H1 (cell line): Measurements from ENCODE around the gene CGGBP1. TPM values are rescaled to one million over a fixed set of nuclear protein-coding genes. Genes with fewer than 3 reads are reported as not detected.

ENCODE experiments used
- CTCF ChIA-PET: fragments of 300-600 bp; sonication (Branson Sonifier 250); formaldehyde crosslinking; loops from one replicate; lab custom pipeline; 2021; ENCODE audit not compliant: partially characterized antibody; lab: Charles Lee
- POLR2A ChIA-PET: fragments of 300-600 bp; sonication (Branson Sonifier 250); formaldehyde crosslinking; loops from one replicate; lab custom pipeline; 2021; ENCODE audit warnings: inconsistent platforms; ENCODE audit not compliant: partially characterized antibody; lab: Charles Lee
- DNase-seq, 2 experiments: peaks; one replicate each; pipeline versions ENCODE4 v3.0.0 to v3.0.0-alpha.2; 2010 to 2022; ENCODE audit warnings: low spot score in 2 of 2, low read depth in 1 of 2, mixed read lengths in 1 of 2
- FAIRE-seq: peaks from 2 replicates; lab custom pipeline; 2011; peaks lifted over from hg19 to GRCh38; lab: Jason Lieb, UNC
- H2AFZ ChIP-seq: 2 replicates; pipeline ENCODE4 v1.8.1; 2012; ENCODE audit warnings: low read length, inconsistent platforms
- H2AK5ac ChIP-seq: 2 replicates; pipeline ENCODE4 v1.6.1; 2013; ENCODE audit warnings: low read depth, low read length
- H2BK120ac ChIP-seq: replicated peaks from 2 replicates; pipeline ENCODE3; 2013; ENCODE audit warnings: low read depth, low read length, inconsistent platforms
- H2BK12ac ChIP-seq: 2 replicates; pipeline ENCODE4 v1.6.1; 2013; ENCODE audit warnings: low read depth, low read length
- H2BK15ac ChIP-seq: 2 replicates; pipeline ENCODE4 v1.6.1; 2013; ENCODE audit warnings: low read length
- H2BK20ac ChIP-seq: 2 replicates; pipeline ENCODE4 v1.6.1; 2013; ENCODE audit warnings: low read length
- H2BK5ac ChIP-seq: 2 replicates; pipeline ENCODE4 v1.6.1; 2013; ENCODE audit warnings: low read depth, low read length
- H3K14ac ChIP-seq: 2 replicates; pipeline ENCODE4 v1.6.1; 2013; ENCODE audit warnings: inconsistent platforms; ENCODE audit not compliant: insufficient read length
- H3K18ac ChIP-seq: 2 replicates; pipeline ENCODE4 v1.6.1; 2013; ENCODE audit warnings: low read length; ENCODE audit errors: extremely low read depth
- H3K23ac ChIP-seq: 2 replicates; pipeline ENCODE4 v1.6.1; 2013; ENCODE audit warnings: inconsistent platforms; ENCODE audit not compliant: insufficient read length
- H3K23me2 ChIP-seq: 2 replicates; pipeline ENCODE4 v1.6.1; 2013; ENCODE audit warnings: low read depth, low read length
- H3K27ac ChIP-seq: 2 replicates; pipeline ENCODE4 v1.6.1; 2011; ENCODE audit warnings: low read depth, low read length, inconsistent platforms
- H3K27me3 ChIP-seq, 4 experiments: replicated peaks in 1 of 4; 1 replicate in 1 of 4; 2 replicates in 3 of 4; pipeline versions ENCODE4 v1.6.1 to v1.8.1; 2011 to 2013; ENCODE audit warnings: low read length in 3 of 4, mild to moderate bottlenecking in 3 of 4, inconsistent platforms in 2 of 4, mixed read lengths in 2 of 4, moderate library complexity in 1 of 4; ENCODE audit not compliant: control insufficient read depth in 3 of 4, insufficient read depth in 3 of 4; ENCODE audit errors: extremely low read depth in 1 of 4
- H3K36me3 ChIP-seq, 4 experiments: 2 replicates each; pipeline versions ENCODE4 v1.6.1 to v1.8.1; 2011 to 2013; ENCODE audit warnings: mild to moderate bottlenecking in 4 of 4, low read length in 3 of 4, moderate library complexity in 2 of 4, control low read depth in 1 of 4, inconsistent platforms in 1 of 4; ENCODE audit not compliant: insufficient read depth in 4 of 4, control insufficient read depth in 2 of 4
- H3K4ac ChIP-seq: replicated peaks from 2 replicates; pipeline ENCODE3; 2013; ENCODE audit warnings: low read length, low read depth, mixed read lengths, inconsistent platforms; ENCODE audit not compliant: insufficient read length
- H3K4me1 ChIP-seq, 4 experiments: replicated peaks in 1 of 4; 1 replicate in 1 of 4; 2 replicates in 3 of 4; pipeline versions ENCODE4 v1.6.1 to v1.8.1; 2011 to 2013; ENCODE audit warnings: low read length in 3 of 4, inconsistent platforms in 2 of 4, mixed read lengths in 1 of 4; ENCODE audit not compliant: insufficient read depth in 4 of 4, control insufficient read depth in 3 of 4
- H3K4me2 ChIP-seq, 2 experiments: 2 replicates each; pipeline versions ENCODE4 v1.6.1 to v1.8.1; 2011 to 2013; ENCODE audit warnings: low read depth in 2 of 2, low read length in 2 of 2, control low read depth in 1 of 2, inconsistent platforms in 1 of 2, mild to moderate bottlenecking in 1 of 2; ENCODE audit not compliant: insufficient read depth in 1 of 2
- H3K4me3 ChIP-seq, 4 experiments: fragments of 200-600, 300-600 bp in 1 of 4; sonication (generic), shearing (Covaris generic), sonication (Bioruptor Twin) in 1 of 4; 2 replicates each; pipeline versions ENCODE4 v1.5.1 to v1.8.1; 2011 to 2016; ENCODE audit warnings: low read length in 4 of 4, low read depth in 3 of 4, control low read depth in 2 of 4, inconsistent platforms in 2 of 4, mild to moderate bottlenecking in 2 of 4, mixed read lengths in 1 of 4, moderate library complexity in 1 of 4; ENCODE audit not compliant: insufficient read depth in 2 of 4; ENCODE audit errors: extremely low read depth in 1 of 4
- H3K56ac ChIP-seq: replicated peaks from 2 replicates; pipeline ENCODE3; 2013; ENCODE audit warnings: low read depth, mild to moderate bottlenecking, mixed read lengths, low read length, inconsistent platforms; ENCODE audit not compliant: insufficient read length
- H3K79me1 ChIP-seq: 2 replicates; pipeline ENCODE4 v1.6.1; 2013; ENCODE audit warnings: low read depth, low read length, control low read depth
- H3K79me2 ChIP-seq, 2 experiments: 2 replicates each; pipeline versions ENCODE4 v1.6.1 to v1.8.1; 2012 to 2013; ENCODE audit warnings: low read length in 2 of 2, mild to moderate bottlenecking in 2 of 2, inconsistent platforms in 1 of 2; ENCODE audit not compliant: insufficient read depth in 2 of 2, control insufficient read depth in 1 of 2
- H3K9ac ChIP-seq, 4 experiments: replicated peaks in 1 of 4; 1 replicate in 1 of 4; 2 replicates in 3 of 4; pipeline versions ENCODE4 v1.6.1 to v1.8.1; 2011 to 2013; ENCODE audit warnings: low read depth in 3 of 4, low read length in 3 of 4, control low read depth in 2 of 4, mild to moderate bottlenecking in 2 of 4, moderate library complexity in 2 of 4, inconsistent platforms in 1 of 4; ENCODE audit errors: extremely low read depth in 1 of 4
- H3K9me3 ChIP-seq, 2 experiments: 2 replicates each; pipeline versions ENCODE4 v1.6.1 to v1.8.1; 2012 to 2013; ENCODE audit warnings: mild to moderate bottlenecking in 2 of 2, moderate library complexity in 2 of 2, control low read depth in 1 of 2, inconsistent platforms in 1 of 2, low read depth in 1 of 2, low read length in 1 of 2, mixed read lengths in 1 of 2; ENCODE audit not compliant: insufficient read depth in 2 of 2
- H4K20me1 ChIP-seq, 2 experiments: replicated peaks in 1 of 2; 2 replicates each; pipeline versions ENCODE3 to v1.8.1; 2011 to 2013; ENCODE audit warnings: inconsistent platforms in 2 of 2, low read length in 2 of 2, mild to moderate bottlenecking in 1 of 2; ENCODE audit not compliant: insufficient read depth in 2 of 2, control insufficient read depth in 1 of 2
- H4K5ac ChIP-seq: 2 replicates; pipeline ENCODE4 v1.6.1; 2013; ENCODE audit warnings: low read length, low read depth, mixed read lengths, inconsistent platforms; ENCODE audit not compliant: insufficient read length
- H4K8ac ChIP-seq: 2 replicates; pipeline ENCODE4 v1.8.0; 2013; ENCODE audit warnings: mild to moderate bottlenecking, moderate library complexity, low read length, inconsistent platforms; ENCODE audit not compliant: insufficient read depth; ENCODE audit errors: extremely low read depth
- H4K91ac ChIP-seq: replicated peaks from 2 replicates; pipeline ENCODE3; 2013; ENCODE audit warnings: low read length, mixed read lengths, inconsistent platforms; ENCODE audit not compliant: insufficient read length
- BRCA1 ChIP-seq: IDR thresholded peaks from 2 replicates; pipeline ENCODE4 v1.6.1; 2012; ENCODE audit warnings: low read depth, low read length, improper control_type of control experiment
- CBX5 ChIP-seq: fragments of 300-800, 300-1000 bp; sonication (generic); IDR thresholded peaks from 2 replicates; pipeline ENCODE4 v1.7.1; 2016; ENCODE audit warnings: antibody characterized with exemption, low read length, low read depth
- CEBPB ChIP-seq: IDR thresholded peaks from 2 replicates; pipeline ENCODE4 v1.6.1; 2012; ENCODE audit warnings: low read depth, low read length
- EP300 ChIP-seq, 2 experiments: IDR thresholded peaks; 1 replicate in 1 of 2; 2 replicates in 1 of 2; pipeline ENCODE4 v1.6.1; 2011 to 2012; ENCODE audit warnings: low read depth in 2 of 2, low read length in 2 of 2, mild to moderate bottlenecking in 2 of 2, borderline replicate concordance in 1 of 2, inconsistent platforms in 1 of 2, moderate library complexity in 1 of 2
- EZH2 ChIP-seq: fragments of 200-600 bp; sonication (generic); IDR thresholded peaks from 2 replicates; pipeline ENCODE4 v1.7.1; 2012; ENCODE audit warnings: low read depth, mild to moderate bottlenecking, moderate library complexity, low read length, inconsistent platforms; ENCODE audit not compliant: severe bottlenecking
- GABPA ChIP-seq: IDR thresholded peaks from 2 replicates; pipeline ENCODE4 v1.6.1; 2011; ENCODE audit warnings: mild to moderate bottlenecking, low read length, moderate library complexity, borderline replicate concordance; ENCODE audit not compliant: insufficient read depth
- GTF2F1 ChIP-seq: IDR thresholded peaks from 2 replicates; pipeline ENCODE4 v1.6.1; 2012; ENCODE audit warnings: low read depth, low read length, improper control_type of control experiment, borderline replicate concordance
- KDM1A ChIP-seq: fragments of 200-600, 300-600 bp; sonication (generic); IDR thresholded peaks from 2 replicates; pipeline ENCODE4 v1.7.1; 2016; ENCODE audit warnings: mild to moderate bottlenecking, low read length, borderline replicate concordance
- POLR2A ChIP-seq, 2 experiments: IDR thresholded peaks; 1 replicate in 1 of 2; 2 replicates in 1 of 2; pipeline ENCODE4 v1.6.1; 2011; ENCODE audit warnings: low read depth in 2 of 2, low read length in 2 of 2, mild to moderate bottlenecking in 2 of 2; ENCODE audit errors: control extremely low read depth in 1 of 2
- RFX5 ChIP-seq: IDR thresholded peaks from 2 replicates; pipeline ENCODE4 v1.6.1; 2011; ENCODE audit warnings: low read depth, low read length, improper control_type of control experiment, borderline replicate concordance
- SIRT6 ChIP-seq: IDR thresholded peaks from one replicate; pipeline ENCODE4 v1.7.1; 2012; ENCODE audit warnings: low read length, inconsistent platforms
- TBP ChIP-seq: IDR thresholded peaks from 2 replicates; pipeline ENCODE4 v1.6.1; 2011; ENCODE audit warnings: low read depth, low read length, improper control_type of control experiment
- TCF12 ChIP-seq: IDR thresholded peaks from 2 replicates; pipeline ENCODE4 v1.6.1; 2011; ENCODE audit warnings: low read depth, mild to moderate bottlenecking, low read length
- USF2 ChIP-seq: IDR thresholded peaks from 2 replicates; pipeline ENCODE4 v1.6.1; 2011; ENCODE audit warnings: low read length, improper control_type of control experiment
- WGBS, 2 experiments: shearing (Covaris generic) in 1 of 2; methylation state at CpG; one replicate each; pipeline versions ENCODE4 v1.1.6 to v1.1.7; 2013 to 2015; ENCODE audit warnings: low lambda C conversion rate in 2 of 2, mixed read lengths in 2 of 2, inconsistent platforms in 1 of 2, low coverage in 1 of 2, missing lambda C conversion rate in 1 of 2; ENCODE audit not compliant: insufficient replicate concordance in 2 of 2, insufficient coverage in 1 of 2, insufficient read length in 1 of 2; ENCODE audit errors: extremely low coverage in 1 of 2, missing lambda C conversion rate in 1 of 2; 5-methylcytosine and 5-hydroxymethylcytosine counted together
- polyA plus RNA-seq, 7 experiments: library from polyadenylated mRNA; depleted of rRNA in 3 of 7; stranded (reverse) in 5 of 7; unstranded in 2 of 7; fragments of >200 nt in 5 of 7; fragments of 200-250 nt in 2 of 7; gene quantifications; 1 replicate in 5 of 7; 2 replicates in 1 of 7; 4 replicates in 1 of 7; pipeline versions ENCODE4 v1.2.1 to v1.2.3, GENCODE V29; 2011 to 2013; ENCODE audit warnings: missing spikeins in 2 of 7, mixed read lengths in 2 of 7
- total RNA-seq: library from RNA; stranded (reverse); fragmentation: NEBNext Ultra II Directional; extraction: Animal tissue kit (Norgen Biotek cat#: 25700); gene quantifications from 2 replicates; pipeline ENCODE4 v1.2.1, GENCODE V29; 2021

CGGBP1 gene
- total and polyA plus RNA-seq, 2 of the 8 experiments (the other 6 are each of a cell fraction or from before 2014, with no cell fraction given), result 22.9 to 61.4 TPM

GRCh38 chr3:88033808-88034207, 25.0 kb downstream of the CGGBP1 start:
- Histone ChIP-seq H3K56ac (no peak overlapping the region), H2AFZ (no peak overlapping the region), H2BK5ac (no peak overlapping the region), H2BK15ac (no peak overlapping the region), H3K79me1 (no peaks in the 10 kb centered on the region), H3K23me2 (no peaks in the 10 kb centered on the region), H4K8ac (no peak overlapping the region), H2BK120ac (no peak overlapping the region), H3K27ac (no peak overlapping the region), H3K18ac (no peak overlapping the region), H3K4me2 (no peak overlapping the region), H3K4me3 (no peak overlapping the region), H3K9me3 (no peaks in the 10 kb centered on the region), H3K4me1 (no peaks in the 10 kb centered on the region), H2BK12ac (no peak overlapping the region), H4K91ac (no peak overlapping the region), H3K27me3 (no peaks in the 10 kb centered on the region), H3K4ac (no peak overlapping the region), H2AK5ac (no peak overlapping the region), H3K79me2 (no peaks in the 10 kb centered on the region), H3K23ac (no peak overlapping the region), H3K36me3 (no peaks in the 10 kb centered on the region), H2BK20ac (no peak overlapping the region), H3K9ac (no peak overlapping the region), H3K14ac (no peak overlapping the region), H4K5ac (no peak overlapping the region), H4K20me1 (no peaks in the 10 kb centered on the region)
- 74% methylated on average over 2 of the region's 2 CpGs; no CpG with 5 or more reads in 1 of the 2 experiments for WGBS, 2 experiments
- CTCF ChIA-PET, result interaction anchor here (0.8 kb wide), 2 partner anchors 9 to 32 kb away, joined by 3 read pairs; no protein-coding TSS in a partner anchor
- POLR2A ChIA-PET, result interaction anchor here (0.6 kb wide), 1 partner anchor 187 kb away, joined by 3 read pairs; no protein-coding TSS in a partner anchor
- DNase-seq (no peak), FAIRE-seq (no peak)
- no peak for TF ChIP-seq POLR2A (IDR thresholded peaks at IDR 0.05; ENCODE audit: control extremely low read depth in 1 of 2, low read depth in 2 of 2, low read length in 2 of 2)
- no peak for TF ChIP-seq SIRT6
- TF ChIP-seq BRCA1, result no peak
- no peak for TF ChIP-seq KDM1A
- TF ChIP-seq EZH2, result no peak
- TF ChIP-seq GTF2F1, result no peak
- no peak for TF ChIP-seq RFX5
- TF ChIP-seq CBX5, result no peak
- TF ChIP-seq EP300 (IDR thresholded peaks at IDR 0.05; ENCODE audit: borderline replicate concordance in 1 of 2, low read depth in 2 of 2, low read length in 2 of 2), result no peak
- TF ChIP-seq TCF12, result no peak
- TF ChIP-seq GABPA, result no peak
- no peak for TF ChIP-seq TBP
- no peak for TF ChIP-seq USF2
- no peak for TF ChIP-seq CEBPB
